Vagina (tissue), 2 donors: ENCODE results near the gene NXPH4.

Source experiments
- CTCF ChIP-seq, 3 experiments: fragments of 450-650 bp in 2 of 3; fragments of 200-600 bp in 1 of 3; sonication (generic) in 1 of 3; IDR thresholded peaks; one replicate each; pipeline ENCODE4 v1.5.1; 2017 to 2019; ENCODE audit warnings: antibody characterized with exemption in 3 of 3, mild to moderate bottlenecking in 2 of 3, moderate library complexity in 2 of 3
- POLR2A ChIP-seq, 2 donors: fragments of 450-650 bp; IDR thresholded peaks; one replicate each; pipeline ENCODE4 v1.6.1; 2017; ENCODE audit warnings: antibody characterized with exemption in 2 of 2, mild to moderate bottlenecking in 2 of 2, moderate library complexity in 2 of 2

- no peak for TF ChIP-seq CTCF (IDR thresholded peaks at IDR 0.05)
- TF ChIP-seq POLR2A (IDR thresholded peaks at IDR 0.05): no peak
Observed at GRCh38 chr12:57187222-57188089, 29.1 kb upstream of the NXPH4 start.
